KOPT-K1 (cell line): ENCODE data around the gene HES2.
A peak's percentile ranks its signal among the peaks of the same experiment; 100 is the strongest.

ENCODE experiments used
- H3K27ac ChIP-seq: fragments of 200-600 bp; sonication (generic); 2 replicates; pipeline ENCODE4 v1.5.1; 2016; ENCODE audit warnings: antibody characterized with exemption, mild to moderate bottlenecking, low read depth, low read length; ENCODE audit not compliant: poor library complexity, severe bottlenecking
- H3K36me3 ChIP-seq: fragments of 200-600 bp; sonication (generic); 2 replicates; pipeline ENCODE4 v1.5.1; 2017; ENCODE audit warnings: antibody characterized with exemption, mild to moderate bottlenecking, low read length, moderate library complexity; ENCODE audit not compliant: insufficient read depth
- H3K9me3 ChIP-seq: fragments of 200-600 bp; sonication (generic); 2 replicates; pipeline ENCODE4 v1.5.1; 2017; ENCODE audit warnings: antibody characterized with exemption, low read length, mild to moderate bottlenecking; ENCODE audit not compliant: insufficient read depth, poor library complexity, severe bottlenecking

Gene HES2

GRCh38 chr1:6419804-6420453 lies at the start of gene HES2:
TSS of gene HES2 (minus strand) at chr1:6419919. CDS start at chr1:6419820, 99 bp downstream.
- Histone ChIP-seq H3K9me3 (no peaks in the 10 kb centered on the region), H3K36me3 (no peaks in the 10 kb centered on the region), H3K27ac (no peak within 1 kb of the TSS)

GRCh38 chr1:6468729-6469461 lies 49.2 kb upstream of the HES2 start:
- Histone ChIP-seq H3K36me3 (no peaks in the 10 kb centered on the region), H3K9me3 (no peaks in the 10 kb centered on the region), H3K27ac (no peak overlapping the region)

- no peak overlapping the region for H3K27ac ChIP-seq
- H3K36me3 ChIP-seq, result no peaks in the 10 kb centered on the region; the same call in 1 of the 2 replicates
- no peaks in the 10 kb centered on the region for H3K9me3 ChIP-seq
These were observed 48.3 kb upstream of the HES2 start for GRCh38 chr1:6467744-6468688.

- no peaks in the 10 kb centered on the region; the same call in 1 of the 2 replicates for H3K36me3 ChIP-seq
- no peak overlapping the region for H3K27ac ChIP-seq
- no peaks in the 10 kb centered on the region for H3K9me3 ChIP-seq
These were observed 47.5 kb upstream of the HES2 start for GRCh38 chr1:6467224-6467623.

GRCh38 chr1:6466751-6467150 lies 47.0 kb upstream of the HES2 start:
- no peaks in the 10 kb centered on the region for H3K9me3 ChIP-seq
- H3K27ac ChIP-seq, result no peak overlapping the region
- H3K36me3 ChIP-seq, result no peaks in the 10 kb centered on the region; the same call in 1 of the 2 replicates

GRCh38 chr1:6466023-6466422 lies 46.3 kb upstream of the HES2 start, which contains the start of gene TNFRSF25:
TSS of gene TNFRSF25 (minus strand) at chr1:6466173. CDS start at chr1:6466107, 66 bp downstream.
- H3K27ac ChIP-seq, result peak within 1 kb of the TSS; percentile 43
- H3K9me3 ChIP-seq, result no peaks in the 10 kb centered on the region
- no peaks in the 10 kb centered on the region; the same call in 1 of the 2 replicates for H3K36me3 ChIP-seq

GRCh38 chr1:6465461-6466005 lies 45.8 kb upstream of the HES2 start:
- no peaks in the 10 kb centered on the region; the same call in 1 of the 2 replicates for H3K36me3 ChIP-seq
- H3K9me3 ChIP-seq, result no peaks in the 10 kb centered on the region
- H3K27ac ChIP-seq, result peak overlapping the region; percentile 43

- no peaks in the 10 kb centered on the region; the same call in 1 of the 2 replicates for H3K36me3 ChIP-seq
- H3K27ac ChIP-seq, result no peak overlapping the region
- H3K9me3 ChIP-seq, result no peaks in the 10 kb centered on the region
These were observed 45.2 kb upstream of the HES2 start for GRCh38 chr1:6464915-6465314.

- Histone ChIP-seq H3K27ac (no peak overlapping the region), H3K9me3 (no peaks in the 10 kb centered on the region), H3K36me3 (no peaks in the 10 kb centered on the region; the same call in 1 of the 2 replicates)
These were observed 44.8 kb upstream of the HES2 start for GRCh38 chr1:6464514-6464836.

- Histone ChIP-seq H3K9me3 (no peaks in the 10 kb centered on the region), H3K27ac (no peak overlapping the region), H3K36me3 (no peaks in the 10 kb centered on the region; the same call in 1 of the 2 replicates)
These were observed 43.3 kb upstream of the HES2 start for GRCh38 chr1:6463120-6463412.

GRCh38 chr1:6462412-6463119 lies 42.8 kb upstream of the HES2 start:
- Histone ChIP-seq H3K27ac (no peak overlapping the region), H3K9me3 (no peaks in the 10 kb centered on the region), H3K36me3 (no peaks in the 10 kb centered on the region; the same call in 1 of the 2 replicates)

GRCh38 chr1:6461538-6462411 lies 42.1 kb upstream of the HES2 start:
- H3K36me3 ChIP-seq, result no peaks in the 10 kb centered on the region; the same call in 1 of the 2 replicates
- no peaks in the 10 kb centered on the region for H3K9me3 ChIP-seq
- H3K27ac ChIP-seq, result no peak overlapping the region

- Histone ChIP-seq H3K36me3 (no peaks in the 10 kb centered on the region; the same call in 1 of the 2 replicates), H3K9me3 (no peaks in the 10 kb centered on the region), H3K27ac (peak overlapping the region; percentile 47)
These were observed 41.4 kb upstream of the HES2 start for GRCh38 chr1:6461051-6461530.
